GM23248 (cell line): ENCODE results near the gene ANKS1B. TPM values are rescaled to one million over a fixed set of nuclear protein-coding genes. Genes with fewer than 3 reads are reported as not detected.

Source experiments
- DNase-seq: peaks from one replicate; pipeline ENCODE4 v3.0.0-alpha.2; 2015
- H2AFZ ChIP-seq: fragments of 200-600 bp; sonication (generic); 2 replicates; pipeline ENCODE4 v1.6.1; 2016; ENCODE audit warnings: antibody characterized with exemption
- H3F3A ChIP-seq: fragments of 200-600 bp; sonication (generic); 2 replicates; pipeline ENCODE4 v1.6.1; 2016; ENCODE audit warnings: mild to moderate bottlenecking, antibody characterized with exemption, mixed run types; ENCODE audit not compliant: insufficient read depth
- H3K27ac ChIP-seq: fragments of 200-600 bp; sonication (generic); 2 replicates; pipeline ENCODE4 v1.5.1; 2016; ENCODE audit warnings: mild to moderate bottlenecking
- H3K27me3 ChIP-seq: fragments of 200-600 bp; sonication (generic); replicated peaks from 2 replicates; pipeline ENCODE4 v1.6.1; 2016; ENCODE audit warnings: mild to moderate bottlenecking; ENCODE audit not compliant: insufficient read depth
- H3K36me3 ChIP-seq: fragments of 200-600 bp; sonication (generic); 2 replicates; pipeline ENCODE4 v1.6.1; 2016; ENCODE audit warnings: low read depth, mild to moderate bottlenecking
- H3K4me1 ChIP-seq: fragments of 200-600 bp; sonication (generic); 2 replicates; pipeline ENCODE4 v1.6.1; 2016; ENCODE audit warnings: mild to moderate bottlenecking; ENCODE audit not compliant: insufficient read depth
- H3K4me2 ChIP-seq: fragments of 200-600 bp; sonication (generic); one replicate; pipeline ENCODE4 v1.6.1; 2016; ENCODE audit warnings: mild to moderate bottlenecking; ENCODE audit not compliant: unreplicated experiment
- H3K4me3 ChIP-seq: fragments of 200-600 bp; sonication (generic); 2 replicates; pipeline ENCODE4 v1.5.1; 2016; ENCODE audit warnings: mild to moderate bottlenecking
- H3K79me2 ChIP-seq: fragments of 200-600 bp; sonication (generic); 2 replicates; pipeline ENCODE4 v1.6.1; 2016; ENCODE audit warnings: mild to moderate bottlenecking; ENCODE audit not compliant: insufficient read depth
- H3K9ac ChIP-seq: fragments of 200-600 bp; sonication (generic); 2 replicates; pipeline ENCODE4 v1.6.1; 2016; ENCODE audit warnings: mild to moderate bottlenecking
- H3K9me2 ChIP-seq: fragments of 200-600 bp; sonication (generic); 2 replicates; pipeline ENCODE4 v1.6.1; 2016; ENCODE audit warnings: mixed run types, mild to moderate bottlenecking, moderate library complexity; ENCODE audit not compliant: insufficient read depth
- H3K9me3 ChIP-seq: fragments of 200-600 bp; sonication (generic); one replicate; pipeline ENCODE4 v1.6.1; 2017; ENCODE audit warnings: low read depth
- H4K20me1 ChIP-seq: fragments of 200-600 bp; sonication (generic); 2 replicates; pipeline ENCODE4 v1.6.0; 2016; ENCODE audit not compliant: insufficient read depth
- EZH2 ChIP-seq: fragments of 200-600 bp; sonication (generic); IDR thresholded peaks from 2 replicates; pipeline ENCODE4 v1.6.1; 2018; ENCODE audit warnings: antibody characterized with exemption, mild to moderate bottlenecking; ENCODE audit not compliant: insufficient read depth, poor library complexity, severe bottlenecking
- EZH2phosphoT487 ChIP-seq: fragments of 200-600 bp; sonication (generic); IDR thresholded peaks from 2 replicates; pipeline ENCODE4 v1.6.1; 2018; ENCODE audit warnings: antibody characterized with exemption, moderate library complexity, mild to moderate bottlenecking, low read depth; ENCODE audit not compliant: insufficient read depth
- WGBS, 2 experiments: methylation state at CpG; one replicate each; pipeline ENCODE4 v1.1.6; 2015 to 2017; ENCODE audit warnings: low lambda C conversion rate in 2 of 2, low coverage in 1 of 2; ENCODE audit errors: missing lambda C conversion rate in 2 of 2; 5-methylcytosine and 5-hydroxymethylcytosine counted together
- in situ Hi-C: fragments of 300-500 bp; cut with MboI; formaldehyde crosslinking; loops from 2 replicates; pipeline ENCODE4 v1.15.0; 2020
- polyA plus RNA-seq: library from polyadenylated mRNA; unstranded; fragments of >200 nt; fragmentation: Nextera tagmentation; extraction: Ambion mirVana; gene quantifications from 2 replicates; pipeline ENCODE4 v1.2.1, GENCODE V29; 2016
- total RNA-seq: library from RNA; depleted of rRNA; stranded (reverse); fragments of >200 nt; shearing (Covaris generic); gene quantifications from 2 replicates; pipeline ENCODE4 v1.2.3, GENCODE V29; 2014

The ANKS1B gene
- total and polyA plus RNA-seq, 2 experiments from 2014 or later: not detected

DNA sequence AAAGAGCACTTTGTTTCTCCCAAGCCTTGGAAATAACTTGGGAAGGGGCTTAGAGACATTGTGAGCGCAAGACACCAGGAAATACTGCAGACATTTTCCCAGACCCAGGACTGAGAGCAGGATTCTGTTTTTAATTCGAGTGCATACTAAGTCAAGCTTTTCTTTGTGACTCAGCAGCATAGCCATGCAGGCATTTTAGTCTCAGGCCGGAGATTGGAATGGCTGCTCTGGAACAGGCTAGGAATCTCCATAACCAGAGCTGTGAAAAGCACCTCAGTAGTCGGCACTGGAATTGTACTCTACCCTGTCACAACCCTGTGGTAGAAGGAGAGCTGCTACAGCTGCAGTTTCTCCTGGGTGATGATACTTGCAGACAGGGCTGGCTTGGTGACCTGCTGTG is 366.1 kb downstream of the ANKS1B start:
- Histone ChIP-seq H3K4me3 (no peak overlapping the region), H3F3A (no peaks in the 10 kb centered on the region), H3K9ac (no peak overlapping the region), H3K4me2 (no peak overlapping the region), H3K9me3 (no peaks in the 10 kb centered on the region), H4K20me1 (no peaks in the 10 kb centered on the region), H2AFZ (no peak overlapping the region; the same call in 1 of the 2 replicates), H3K27ac (no peak overlapping the region), H3K36me3 (no peaks in the 10 kb centered on the region), H3K27me3 (no peaks in the 10 kb centered on the region), H3K79me2 (no peaks in the 10 kb centered on the region), H3K4me1 (no peaks in the 10 kb centered on the region), H3K9me2 (no peaks in the 10 kb centered on the region)
- TF ChIP-seq EZH2 (no peak), EZH2phosphoT487 (no peak)
- in situ Hi-C loops: no loop called here
- peak; percentile 39 for DNase-seq
- 31 to 33% methylated on average over 4 of the region's 4 CpGs for WGBS, 2 experiments

- H3K27ac ChIP-seq: no peak overlapping the region
- no peak overlapping the region for H3K4me2 ChIP-seq
- WGBS, 2 experiments: 55 to 58% methylated on average over 3 of the region's 3 CpGs
- DNase-seq: peak; percentile 17
- no peaks in the 10 kb centered on the region for H3K27me3 ChIP-seq
- H3K9me2 ChIP-seq: no peaks in the 10 kb centered on the region; the same call in 1 of the 2 replicates
- H3K4me1 ChIP-seq: peaks cover 10% of the 10 kb centered on the region; the same call in 1 of the 2 replicates
- H3K36me3 ChIP-seq: no peaks in the 10 kb centered on the region
- H3K79me2 ChIP-seq: no peaks in the 10 kb centered on the region
- no peaks in the 10 kb centered on the region for H3K9me3 ChIP-seq
- H2AFZ ChIP-seq: no peak overlapping the region
- no peaks in the 10 kb centered on the region for H4K20me1 ChIP-seq
- H3K4me3 ChIP-seq: no peak overlapping the region
- no peak for TF ChIP-seq EZH2phosphoT487
- TF ChIP-seq EZH2: no peak
- no peak overlapping the region for H3K9ac ChIP-seq
- no peaks in the 10 kb centered on the region for H3F3A ChIP-seq
- in situ Hi-C loops: no loop called here
Observed at GRCh38 chr12:99611599-99611998, 373.1 kb downstream of the ANKS1B start.

DNA sequence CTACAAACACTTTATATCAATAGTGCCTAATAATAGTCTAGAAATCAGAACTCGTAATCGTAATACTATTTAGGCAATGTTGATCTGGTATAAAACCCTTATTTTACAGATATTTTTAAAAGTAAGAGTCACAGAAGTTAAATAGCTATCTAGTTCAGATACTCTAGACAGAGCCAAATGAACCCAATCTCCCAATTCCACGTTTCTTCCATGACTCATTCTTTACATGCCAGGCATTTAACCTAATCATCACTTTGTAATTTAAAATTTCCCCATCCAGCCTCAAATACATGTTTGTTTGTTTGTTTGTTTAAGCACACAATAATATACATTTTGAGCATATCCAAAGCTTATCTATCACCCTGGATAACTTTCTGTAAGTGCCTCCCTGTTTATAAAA is 373.6 kb downstream of the ANKS1B start:
- H3K9ac ChIP-seq: no peak overlapping the region
- H3K4me3 ChIP-seq: no peak overlapping the region
- in situ Hi-C loops: no loop called here
- no peak overlapping the region for H3K27ac ChIP-seq
- TF ChIP-seq EZH2phosphoT487 (no peak), EZH2 (no peak)
- H3K79me2 ChIP-seq: no peaks in the 10 kb centered on the region
- no peaks in the 10 kb centered on the region for H3K9me3 ChIP-seq
- WGBS, 2 experiments: 27% methylated on average over 3 of the region's 3 CpGs
- no peaks in the 10 kb centered on the region for H4K20me1 ChIP-seq
- no peaks in the 10 kb centered on the region; the same call in 1 of the 2 replicates for H3K9me2 ChIP-seq
- no peaks in the 10 kb centered on the region for H3F3A ChIP-seq
- no peak overlapping the region for H2AFZ ChIP-seq
- no peak overlapping the region for H3K4me2 ChIP-seq
- H3K36me3 ChIP-seq: no peaks in the 10 kb centered on the region
- peaks cover 10% of the 10 kb centered on the region; the same call in 1 of the 2 replicates for H3K4me1 ChIP-seq
- no peaks in the 10 kb centered on the region for H3K27me3 ChIP-seq
- DNase-seq: peak; percentile 36

GRCh38 chr12:99609455-99610181 is 375.1 kb downstream of the ANKS1B start:
- 31 to 34% methylated on average over 7 of the region's 7 CpGs for WGBS, 2 experiments
- no peak overlapping the region for H3K27ac ChIP-seq
- TF ChIP-seq EZH2: no peak
- TF ChIP-seq EZH2phosphoT487: no peak
- H3K9me2 ChIP-seq: no peaks in the 10 kb centered on the region; the same call in 1 of the 2 replicates
- in situ Hi-C loops: no loop called here
- no peaks in the 10 kb centered on the region for H3F3A ChIP-seq
- no peaks in the 10 kb centered on the region for H3K9me3 ChIP-seq
- H4K20me1 ChIP-seq: no peaks in the 10 kb centered on the region
- H3K27me3 ChIP-seq: no peaks in the 10 kb centered on the region
- H3K4me2 ChIP-seq: no peak overlapping the region
- H3K36me3 ChIP-seq: no peaks in the 10 kb centered on the region
- H3K4me3 ChIP-seq: no peak overlapping the region
- no peak for DNase-seq
- H3K9ac ChIP-seq: no peak overlapping the region
- no peak overlapping the region for H2AFZ ChIP-seq
- H3K4me1 ChIP-seq: peaks cover 10% of the 10 kb centered on the region; the same call in 1 of the 2 replicates
- H3K79me2 ChIP-seq: no peaks in the 10 kb centered on the region
